Uterus (tissue), 2 donors: ENCODE measurements around the gene PLA2G4B.

Source experiments
- POLR2A ChIP-seq, 2 donors: fragments of 450-650 bp; IDR thresholded peaks; one replicate each; pipeline ENCODE4 v1.6.1; 2016; ENCODE audit warnings: antibody characterized with exemption in 2 of 2, mild to moderate bottlenecking in 1 of 2, moderate library complexity in 1 of 2
- TF ChIP-seq, protein P1 (sequence below), 4 experiments: fragments of 200-600 bp in 2 of 4; fragments of 450-650 bp in 2 of 4; sonication (generic) in 2 of 4; IDR thresholded peaks; one replicate each; pipeline ENCODE4 v1.5.1; 2016 to 2019; ENCODE audit warnings: antibody characterized with exemption in 4 of 4, mild to moderate bottlenecking in 2 of 4, moderate library complexity in 1 of 4

DNA sequence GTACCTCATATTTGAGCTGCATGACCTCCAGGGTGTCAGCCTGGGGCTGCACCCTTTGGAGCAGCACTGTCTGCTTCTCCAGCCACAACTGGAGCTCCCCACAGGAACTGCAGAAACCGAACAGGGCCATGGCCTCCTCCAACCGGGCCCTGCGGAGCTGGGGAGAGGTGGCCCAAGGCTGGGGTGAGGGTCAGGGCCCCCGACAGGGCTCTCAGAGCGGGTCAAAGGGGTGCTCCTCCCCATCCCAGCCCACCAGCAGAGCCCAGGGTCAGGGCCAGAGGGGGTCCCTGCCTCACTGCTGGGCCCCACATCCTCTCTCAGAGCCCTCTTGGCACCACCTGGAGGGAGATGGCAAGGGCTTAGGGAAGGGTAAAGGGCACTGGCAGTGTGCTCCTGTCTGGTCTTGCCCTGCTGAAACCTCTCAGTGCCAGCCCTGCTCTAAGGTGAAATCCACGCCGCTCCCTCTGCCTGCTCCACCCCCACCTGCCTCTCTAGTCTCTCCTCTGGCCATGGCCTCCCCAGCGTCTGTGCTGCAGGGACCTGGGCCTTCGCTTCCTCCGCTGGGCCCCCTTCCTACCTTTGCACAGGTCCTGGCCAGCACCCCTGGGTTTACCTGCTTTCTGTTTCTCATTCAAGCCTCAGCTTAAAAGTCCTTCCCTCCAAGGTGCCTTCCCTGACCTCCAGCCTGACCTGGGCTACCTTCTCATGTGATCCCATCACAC lies 41.7 kb downstream of the PLA2G4B start:
- TF ChIP-seq, protein P1, sequence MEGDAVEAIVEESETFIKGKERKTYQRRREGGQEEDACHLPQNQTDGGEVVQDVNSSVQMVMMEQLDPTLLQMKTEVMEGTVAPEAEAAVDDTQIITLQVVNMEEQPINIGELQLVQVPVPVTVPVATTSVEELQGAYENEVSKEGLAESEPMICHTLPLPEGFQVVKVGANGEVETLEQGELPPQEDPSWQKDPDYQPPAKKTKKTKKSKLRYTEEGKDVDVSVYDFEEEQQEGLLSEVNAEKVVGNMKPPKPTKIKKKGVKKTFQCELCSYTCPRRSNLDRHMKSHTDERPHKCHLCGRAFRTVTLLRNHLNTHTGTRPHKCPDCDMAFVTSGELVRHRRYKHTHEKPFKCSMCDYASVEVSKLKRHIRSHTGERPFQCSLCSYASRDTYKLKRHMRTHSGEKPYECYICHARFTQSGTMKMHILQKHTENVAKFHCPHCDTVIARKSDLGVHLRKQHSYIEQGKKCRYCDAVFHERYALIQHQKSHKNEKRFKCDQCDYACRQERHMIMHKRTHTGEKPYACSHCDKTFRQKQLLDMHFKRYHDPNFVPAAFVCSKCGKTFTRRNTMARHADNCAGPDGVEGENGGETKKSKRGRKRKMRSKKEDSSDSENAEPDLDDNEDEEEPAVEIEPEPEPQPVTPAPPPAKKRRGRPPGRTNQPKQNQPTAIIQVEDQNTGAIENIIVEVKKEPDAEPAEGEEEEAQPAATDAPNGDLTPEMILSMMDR (IDR thresholded peaks at IDR 0.05), result no peak
- no peak for TF ChIP-seq POLR2A (IDR thresholded peaks at IDR 0.05)
